Measurements from ENCODE around the gene PLXNA4. TPM values are rescaled to one million over a fixed set of nuclear protein-coding genes. Genes with fewer than 3 reads are reported as not detected.
A peak's percentile ranks its signal among the peaks of the same experiment; 100 is the strongest.

The PLXNA4 gene
- total and polyA plus RNA-seq, 8 donors, result 0.19 to 1.6 (median 0.47) TPM

DNA sequence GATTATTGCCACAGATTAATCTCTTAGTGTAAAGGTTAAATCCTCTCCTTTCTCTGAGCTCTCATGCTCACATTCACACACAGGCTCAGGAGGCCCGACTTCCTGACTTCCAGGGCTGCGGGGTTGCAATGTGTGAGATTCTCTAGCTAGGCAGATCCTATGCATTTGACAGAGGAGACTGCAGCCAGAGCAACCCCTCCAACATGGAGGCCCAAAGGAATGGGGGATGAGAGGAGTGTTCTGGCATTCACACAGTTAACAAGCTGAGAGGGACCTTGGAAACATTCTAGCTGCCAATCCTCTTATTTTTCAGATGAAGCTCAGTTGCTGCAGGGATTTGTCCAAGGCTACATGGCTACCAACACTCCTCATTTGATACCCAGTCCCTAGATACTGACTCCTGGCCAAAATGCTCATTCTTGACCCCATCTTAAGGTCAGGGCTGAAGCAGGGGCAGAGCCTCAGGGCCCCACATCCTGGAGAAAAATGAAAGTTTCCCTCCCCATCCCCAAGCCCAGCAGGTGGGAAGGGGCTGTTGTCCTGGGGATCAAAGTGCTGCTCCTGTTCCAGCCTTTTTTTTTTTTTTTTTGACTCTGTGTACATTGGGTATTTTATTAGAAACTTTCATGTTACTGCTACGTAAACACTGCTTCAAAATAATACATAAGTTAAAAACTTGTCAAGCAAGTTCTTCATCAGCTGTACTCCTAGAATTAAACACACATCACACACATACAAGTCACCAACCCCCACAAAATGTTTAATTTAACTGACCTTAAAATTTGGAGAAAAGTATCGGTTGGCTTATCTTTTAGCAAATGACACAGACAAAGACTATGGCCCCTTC is 325.6 kb downstream of the PLXNA4 start:
- peak; percentile 32 for FAIRE-seq
- peak; percentile 55 to 67 (median 60) for ATAC-seq
- WGBS, 2 donors, result 12 to 17% methylated on average over 4 of the region's 4 CpGs
- Histone ChIP-seq H3K36me3 (no peaks in the 10 kb centered on the region), H3K4me3 (no peak overlapping the region), H3K27me3 (no peaks in the 10 kb centered on the region), H3K4me1 (peaks cover 6 to 22% (median 15%) of the 10 kb centered on the region in 3 donors), H3K27ac (peak overlapping the region; percentile 23 to 78 (median 64)), H3K9me3 (no peaks in the 10 kb centered on the region)
- TF ChIP-seq, protein P1, sequence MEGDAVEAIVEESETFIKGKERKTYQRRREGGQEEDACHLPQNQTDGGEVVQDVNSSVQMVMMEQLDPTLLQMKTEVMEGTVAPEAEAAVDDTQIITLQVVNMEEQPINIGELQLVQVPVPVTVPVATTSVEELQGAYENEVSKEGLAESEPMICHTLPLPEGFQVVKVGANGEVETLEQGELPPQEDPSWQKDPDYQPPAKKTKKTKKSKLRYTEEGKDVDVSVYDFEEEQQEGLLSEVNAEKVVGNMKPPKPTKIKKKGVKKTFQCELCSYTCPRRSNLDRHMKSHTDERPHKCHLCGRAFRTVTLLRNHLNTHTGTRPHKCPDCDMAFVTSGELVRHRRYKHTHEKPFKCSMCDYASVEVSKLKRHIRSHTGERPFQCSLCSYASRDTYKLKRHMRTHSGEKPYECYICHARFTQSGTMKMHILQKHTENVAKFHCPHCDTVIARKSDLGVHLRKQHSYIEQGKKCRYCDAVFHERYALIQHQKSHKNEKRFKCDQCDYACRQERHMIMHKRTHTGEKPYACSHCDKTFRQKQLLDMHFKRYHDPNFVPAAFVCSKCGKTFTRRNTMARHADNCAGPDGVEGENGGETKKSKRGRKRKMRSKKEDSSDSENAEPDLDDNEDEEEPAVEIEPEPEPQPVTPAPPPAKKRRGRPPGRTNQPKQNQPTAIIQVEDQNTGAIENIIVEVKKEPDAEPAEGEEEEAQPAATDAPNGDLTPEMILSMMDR (IDR thresholded peaks at IDR 0.05), result no peak
- DNase-seq, result no peak
- intact Hi-C loops (cut with DNase I), result loop anchor here in 1 of 3 donors (10.0 kb wide), 1 partner anchor 306 kb away; no protein-coding TSS in a partner anchor

DNA sequence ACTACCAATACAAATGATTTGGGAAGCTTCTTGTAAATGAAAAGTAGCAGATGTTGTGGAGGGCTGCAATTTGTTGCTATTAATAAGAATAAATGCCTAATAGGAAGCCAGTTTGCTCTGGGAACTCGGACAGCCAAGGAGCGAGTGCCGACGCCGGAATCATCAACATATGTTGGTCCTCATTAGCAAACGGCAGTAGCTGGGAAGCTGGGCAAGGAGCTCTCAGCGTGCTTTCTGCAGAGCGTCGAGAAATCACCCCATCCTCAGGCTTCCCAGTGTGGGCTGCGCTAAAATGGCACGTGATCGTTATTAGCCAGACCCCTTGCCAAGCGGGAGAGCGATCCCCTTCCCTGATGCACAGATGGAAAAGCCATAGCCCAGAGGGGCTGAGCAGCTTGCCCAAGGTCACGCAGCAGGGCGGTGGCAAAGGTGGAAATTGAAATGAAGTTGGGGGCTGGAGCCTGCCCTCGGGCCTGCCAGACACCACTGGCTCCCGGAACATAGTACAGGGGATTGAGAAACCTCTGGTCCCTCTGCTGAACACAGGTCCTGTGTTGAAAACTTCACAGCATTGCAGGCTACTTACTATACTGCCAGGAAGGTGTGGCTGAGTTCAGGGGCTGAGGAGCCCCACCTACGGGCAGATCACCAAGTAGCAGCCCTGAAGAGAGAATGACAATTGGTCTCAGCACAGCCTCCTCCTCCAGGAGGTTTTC is 326.9 kb downstream of the PLXNA4 start:
- Histone ChIP-seq H3K4me1 (peaks cover 6 to 21% (median 15%) of the 10 kb centered on the region in 3 donors), H3K4me3 (no peak overlapping the region), H3K9me3 (no peaks in the 10 kb centered on the region), H3K36me3 (no peaks in the 10 kb centered on the region), H3K27me3 (no peaks in the 10 kb centered on the region), H3K27ac (no peak overlapping the region)
- intact Hi-C loops (cut with DNase I), result no loop called here
- DNase-seq, result no peak
- FAIRE-seq, result no peak
- peak in 2 of 4 donors; percentile 9 to 28 for ATAC-seq
- TF ChIP-seq, protein P1 (IDR thresholded peaks at IDR 0.05), result no peak
- WGBS, 2 donors, result 63 to 68% methylated on average over 19 of the region's 19 CpGs

GRCh38 chr7:132248841-132249240 is 327.4 kb downstream of the PLXNA4 start:
- DNase-seq, result no peak
- H3K36me3 ChIP-seq, result no peaks in the 10 kb centered on the region
- no peak for FAIRE-seq
- intact Hi-C loops (cut with DNase I), result no loop called here
- no peak for ATAC-seq
- H3K27me3 ChIP-seq, result no peaks in the 10 kb centered on the region
- no peak overlapping the region for H3K27ac ChIP-seq
- H3K4me3 ChIP-seq, result no peak overlapping the region
- TF ChIP-seq, protein P1 (IDR thresholded peaks at IDR 0.05), result no peak
- H3K4me1 ChIP-seq, result peaks cover 6 to 21% (median 15%) of the 10 kb centered on the region in 3 donors
- WGBS, 2 donors, result 27% methylated on average over 2 of the region's 2 CpGs
- no peaks in the 10 kb centered on the region for H3K9me3 ChIP-seq

DNA sequence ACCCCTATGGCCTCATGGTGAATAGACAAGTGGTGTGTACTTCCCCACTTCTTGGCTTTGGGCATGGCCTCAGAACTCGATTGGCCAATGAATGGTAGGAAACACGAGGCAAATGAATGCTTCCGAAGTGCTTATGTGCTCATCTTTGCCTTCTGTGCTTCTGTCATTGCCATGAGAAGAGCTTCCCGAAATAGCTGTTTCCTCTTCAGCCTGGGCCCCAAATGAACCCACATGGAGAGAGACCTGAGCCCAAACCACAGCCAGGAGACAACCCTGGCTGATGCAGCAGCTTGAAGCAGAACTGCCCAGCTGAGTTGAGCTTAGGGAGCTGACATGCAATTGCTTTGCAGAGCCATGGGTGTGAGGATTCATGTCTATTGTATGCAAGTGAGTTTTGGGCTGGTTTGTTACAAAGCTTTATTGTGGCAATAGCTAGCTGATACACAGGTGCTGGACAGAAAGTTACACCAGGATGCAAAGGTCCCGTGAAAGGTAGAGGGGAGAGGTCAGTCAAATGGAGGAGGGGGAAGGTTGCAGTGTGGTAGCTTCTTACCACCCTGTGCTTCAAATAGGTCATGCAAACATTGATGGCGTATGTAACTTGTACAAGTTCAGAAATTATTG is 328.2 kb downstream of the PLXNA4 start:
- Histone ChIP-seq H3K27me3 (no peaks in the 10 kb centered on the region), H3K36me3 (no peaks in the 10 kb centered on the region), H3K4me3 (no peak overlapping the region), H3K4me1 (peaks cover 6 to 21% (median 15%) of the 10 kb centered on the region in 3 donors), H3K9me3 (no peaks in the 10 kb centered on the region), H3K27ac (no peak overlapping the region)
- intact Hi-C loops (cut with DNase I), result no loop called here
- no peak for ATAC-seq
- DNase-seq, result no peak
- TF ChIP-seq, protein P1 (IDR thresholded peaks at IDR 0.05), result no peak
- FAIRE-seq, result no peak
- 86 to 95% methylated on average over 6 of the region's 6 CpGs for WGBS, 2 donors

Measured in pancreas (tissue), 10 donors.